HepG2 (cell line): ENCODE data around the gene STOML2. TPM values are rescaled to one million over a fixed set of nuclear protein-coding genes. Genes with fewer than 3 reads are reported as not detected.

ENCODE experiments used
- AGO1 ChIP-seq: fragments of 200-400 bp; formaldehyde crosslinking; IDR thresholded peaks from 2 replicates; pipeline ENCODE4 v1.6.1; 2017; ENCODE audit warnings: mild to moderate bottlenecking, low read depth, low read length, moderate library complexity; ENCODE audit not compliant: poor library complexity, severe bottlenecking
- ARID3A ChIP-seq: IDR thresholded peaks from 2 replicates; pipeline ENCODE4 v1.6.1; 2012; ENCODE audit warnings: low read depth, low read length, improper control_type of control experiment
- EED ChIP-seq: sonication (generic); formaldehyde crosslinking; IDR thresholded peaks from 2 replicates; pipeline ENCODE4 v1.5.0; 2020; ENCODE audit warnings: mild to moderate bottlenecking, missing genetic modification reagents
- FOXM1 ChIP-seq: sonication (generic); formaldehyde crosslinking; IDR thresholded peaks from 2 replicates; pipeline ENCODE4 v1.5.0; 2020; ENCODE audit warnings: missing genetic modification reagents
- GABPB1 ChIP-seq: IDR thresholded peaks from 2 replicates; pipeline ENCODE4 v1.6.1; 2016; ENCODE audit warnings: mild to moderate bottlenecking, missing genetic modification reagents, moderate library complexity, missing compliant biosample characterization
- HCFC1 ChIP-seq: fragments of 150-350 bp; IDR thresholded peaks from 2 replicates; pipeline ENCODE4 v1.6.1; 2014; ENCODE audit warnings: low read depth, low read length
- POLR2A ChIP-seq, 2 experiments: IDR thresholded peaks; 2 replicates each; pipeline ENCODE4 v1.6.1; 2011; ENCODE audit warnings: low read depth in 2 of 2, low read length in 2 of 2, mild to moderate bottlenecking in 1 of 2, moderate library complexity in 1 of 2; ENCODE audit not compliant: insufficient read depth in 1 of 2
- PPARG ChIP-seq: conservative IDR thresholded peaks from 2 replicates; pipeline ENCODE4 v1.6.1; 2016; ENCODE audit warnings: missing biosample characterization, missing genetic modification reagents
- SIN3A ChIP-seq: IDR thresholded peaks from 2 replicates; pipeline ENCODE4 v1.6.1; 2011; ENCODE audit warnings: low read depth, mild to moderate bottlenecking, control low read depth, low read length, borderline replicate concordance
- SMAD9 ChIP-seq: sonication (generic); formaldehyde crosslinking; IDR thresholded peaks from 2 replicates; pipeline ENCODE4 v1.5.1; 2020; ENCODE audit warnings: mild to moderate bottlenecking, missing genetic modification reagents
- SOX6 ChIP-seq, 2 experiments: fragments of 450-650 bp in 1 of 2; sonication (generic) in 1 of 2; formaldehyde crosslinking in 1 of 2; IDR thresholded peaks; 2 replicates each; pipeline versions ENCODE4 v1.4.0 to v1.6.1; 2017 to 2020; ENCODE audit warnings: antibody characterized with exemption in 1 of 2, mild to moderate bottlenecking in 1 of 2, missing genetic modification reagents in 1 of 2
- SUZ12 ChIP-seq: fragments of 150-350 bp; IDR thresholded peaks from 2 replicates; pipeline ENCODE4 v1.6.1; 2014; ENCODE audit warnings: low read depth, low read length
- TCF7L2 ChIP-seq: IDR thresholded peaks from 2 replicates; pipeline ENCODE4 v1.6.1; 2011; ENCODE audit warnings: mild to moderate bottlenecking, low read depth, low read length, moderate library complexity
- THAP11 ChIP-seq: IDR thresholded peaks from 2 replicates; pipeline ENCODE4 v1.6.1; 2016; ENCODE audit warnings: missing biosample characterization, missing genetic modification reagents
- YEATS2 ChIP-seq: sonication (generic); formaldehyde crosslinking; IDR thresholded peaks from 2 replicates; pipeline ENCODE4 v1.4.0; 2020; ENCODE audit warnings: missing genetic modification reagents, borderline replicate concordance
- ZBTB34 ChIP-seq: sonication (generic); formaldehyde crosslinking; IDR thresholded peaks from 2 replicates; pipeline ENCODE4 v1.8.0; 2022; ENCODE audit warnings: mild to moderate bottlenecking, missing genetic modification reagents
- ZNF121 ChIP-seq: sonication (generic); formaldehyde crosslinking; IDR thresholded peaks from 2 replicates; pipeline ENCODE4 v1.5.0; 2020; ENCODE audit warnings: mild to moderate bottlenecking, missing genetic modification reagents
- ZNF124 ChIP-seq: sonication (generic); formaldehyde crosslinking; IDR thresholded peaks from 2 replicates; pipeline ENCODE4 v1.4.0; 2020; ENCODE audit warnings: missing genetic modification reagents
- ZNF225 ChIP-seq: sonication (generic); formaldehyde crosslinking; IDR thresholded peaks from 2 replicates; pipeline ENCODE4 v1.4.0; 2020; ENCODE audit warnings: mild to moderate bottlenecking, missing genetic modification reagents
- ZNF33B ChIP-seq: sonication (generic); formaldehyde crosslinking; IDR thresholded peaks from 2 replicates; pipeline ENCODE4 v1.5.1; 2020; ENCODE audit warnings: mild to moderate bottlenecking, missing genetic modification reagents
- ZNF749 ChIP-seq: sonication (generic); formaldehyde crosslinking; IDR thresholded peaks from 2 replicates; pipeline ENCODE4 v1.8.0; 2022; ENCODE audit warnings: mild to moderate bottlenecking, missing genetic modification reagents, moderate library complexity, borderline replicate concordance
- ZNF883 ChIP-seq: sonication (generic); formaldehyde crosslinking; IDR thresholded peaks from 2 replicates; pipeline ENCODE4 v1.5.1; 2020; ENCODE audit warnings: mild to moderate bottlenecking, missing genetic modification reagents; ENCODE audit errors: not compliant biosample characterization
- polyA plus RNA-seq, 8 experiments: library from polyadenylated mRNA; depleted of rRNA in 3 of 8; stranded (reverse) in 7 of 8; unstranded in 1 of 8; fragments of >200 nt; fragmentation: Illumina TruSeq in 4 of 8; extraction: Trizol in 4 of 8; gene quantifications; 2 replicates each; pipeline versions ENCODE4 v1.2.1 to v1.2.3, GENCODE V29; 2011 to 2016; ENCODE audit warnings: low read depth in 4 of 8, missing spikeins in 1 of 8, mixed read lengths in 1 of 8; ENCODE audit not compliant: insufficient read depth in 1 of 8
- total RNA-seq, 5 experiments: library from RNA; depleted of rRNA; stranded (reverse); fragments of >200 nt; fragmentation: Illumina TruSeq; extraction: Trizol; gene quantifications; 2 replicates each; pipeline ENCODE4 v1.2.3, GENCODE V29; 2016; ENCODE audit warnings: low read depth in 1 of 5
- TF ChIP-seq, protein P1 (sequence below): sonication (generic); formaldehyde crosslinking; IDR thresholded peaks from 2 replicates; pipeline ENCODE4 v1.5.0; 2020; ENCODE audit warnings: mild to moderate bottlenecking, missing genetic modification reagents, moderate library complexity
- TF ChIP-seq, protein P2 (sequence below): sonication (generic); formaldehyde crosslinking; conservative IDR thresholded peaks from 2 replicates; pipeline ENCODE4 v1.8.0; 2022; ENCODE audit warnings: mild to moderate bottlenecking, moderate library complexity, missing genetic modification reagents

The STOML2 gene
- total and polyA plus RNA-seq, 2 of the 13 experiments (the other 11 are each of a cell fraction or from before 2014, with no cell fraction given), result 245 to 250 TPM

DNA sequence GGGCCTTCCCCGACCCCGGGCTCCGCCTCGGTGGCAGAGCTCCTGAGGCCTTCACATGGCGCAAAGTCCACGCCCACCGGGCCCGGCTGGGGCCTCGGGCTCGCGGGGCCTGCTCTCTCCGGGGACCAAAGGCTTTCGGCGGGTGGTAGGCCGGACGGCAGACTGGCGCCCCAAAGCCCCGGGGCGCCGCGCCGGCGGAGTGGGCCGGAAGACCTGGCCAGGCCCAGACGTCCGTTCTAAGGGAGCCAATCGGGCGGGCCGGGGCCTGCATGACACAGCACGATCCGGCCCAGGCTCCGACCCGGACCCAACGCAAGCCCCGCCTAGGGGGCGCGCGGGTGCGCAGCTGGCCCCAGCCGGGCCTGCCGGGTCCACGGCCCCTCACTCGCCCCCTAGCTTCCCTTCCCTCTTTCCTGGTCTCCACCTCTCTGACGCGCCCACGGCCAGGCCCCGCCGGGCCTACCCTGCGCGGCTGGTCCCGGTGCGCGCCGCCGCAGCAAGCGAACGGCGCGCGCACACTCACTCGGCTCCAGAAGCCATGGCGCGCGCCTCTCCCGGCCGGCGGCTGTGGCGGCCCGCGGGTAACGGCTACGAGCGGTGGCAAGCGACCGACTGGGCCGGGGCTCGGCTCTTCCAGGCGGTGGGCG is 31.0 kb downstream of the STOML2 start (continued):
- no peak; the same call in 1 of the 2 replicates for TF ChIP-seq ZNF749 (CRISPR knock-in tag)
- TF ChIP-seq FOXM1 (CRISPR knock-in tag), result no peak
- TF ChIP-seq SMAD9 (CRISPR knock-in tag), result 0 out of 2 replicates have a peak, but pooled peaks have one; percentile 61
- TF ChIP-seq ZNF121, result peak; percentile 50; the same call in 1 of the 2 replicates
- TF ChIP-seq SIN3A, result peak; percentile 73; the same call in 1 of the 2 replicates
- no peak; the same call in 1 of the 2 replicates for TF ChIP-seq ZBTB34 (CRISPR knock-in tag)
- peak; percentile 14; the same call in 1 of the 2 replicates for TF ChIP-seq ZNF33B (CRISPR knock-in tag)
- TF ChIP-seq EED, result no peak
- no peak for TF ChIP-seq ARID3A
- no peak for TF ChIP-seq PPARG (CRISPR knock-in tag)
- peak; percentile 65 for TF ChIP-seq ZNF225
- peak; percentile 22 for TF ChIP-seq ZNF883
- peak in 1 of 2 experiments; percentile 79; a peak in 2 of 4 replicates for TF ChIP-seq POLR2A (IDR thresholded peaks at IDR 0.05; ENCODE audit: insufficient read depth in 1 of 2, low read depth in 2 of 2, low read length in 2 of 2)
- peak; percentile 70 for TF ChIP-seq YEATS2 (CRISPR knock-in tag)
- no peak for TF ChIP-seq SOX6 (IDR thresholded peaks at IDR 0.05)
- TF ChIP-seq SOX6 (CRISPR knock-in tag; IDR thresholded peaks at IDR 0.05), result no peak
- peak; percentile 73 for TF ChIP-seq THAP11 (CRISPR knock-in tag)
- TF ChIP-seq, protein P1, sequence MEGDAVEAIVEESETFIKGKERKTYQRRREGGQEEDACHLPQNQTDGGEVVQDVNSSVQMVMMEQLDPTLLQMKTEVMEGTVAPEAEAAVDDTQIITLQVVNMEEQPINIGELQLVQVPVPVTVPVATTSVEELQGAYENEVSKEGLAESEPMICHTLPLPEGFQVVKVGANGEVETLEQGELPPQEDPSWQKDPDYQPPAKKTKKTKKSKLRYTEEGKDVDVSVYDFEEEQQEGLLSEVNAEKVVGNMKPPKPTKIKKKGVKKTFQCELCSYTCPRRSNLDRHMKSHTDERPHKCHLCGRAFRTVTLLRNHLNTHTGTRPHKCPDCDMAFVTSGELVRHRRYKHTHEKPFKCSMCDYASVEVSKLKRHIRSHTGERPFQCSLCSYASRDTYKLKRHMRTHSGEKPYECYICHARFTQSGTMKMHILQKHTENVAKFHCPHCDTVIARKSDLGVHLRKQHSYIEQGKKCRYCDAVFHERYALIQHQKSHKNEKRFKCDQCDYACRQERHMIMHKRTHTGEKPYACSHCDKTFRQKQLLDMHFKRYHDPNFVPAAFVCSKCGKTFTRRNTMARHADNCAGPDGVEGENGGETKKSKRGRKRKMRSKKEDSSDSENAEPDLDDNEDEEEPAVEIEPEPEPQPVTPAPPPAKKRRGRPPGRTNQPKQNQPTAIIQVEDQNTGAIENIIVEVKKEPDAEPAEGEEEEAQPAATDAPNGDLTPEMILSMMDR (CRISPR knock-in tag), result peak; percentile 69
- TF ChIP-seq HCFC1, result 0 out of 2 replicates have a peak, but pooled peaks have one; percentile 7
- TF ChIP-seq AGO1, result peak; percentile 71
- no peak for TF ChIP-seq SUZ12
- TF ChIP-seq, protein P2, sequence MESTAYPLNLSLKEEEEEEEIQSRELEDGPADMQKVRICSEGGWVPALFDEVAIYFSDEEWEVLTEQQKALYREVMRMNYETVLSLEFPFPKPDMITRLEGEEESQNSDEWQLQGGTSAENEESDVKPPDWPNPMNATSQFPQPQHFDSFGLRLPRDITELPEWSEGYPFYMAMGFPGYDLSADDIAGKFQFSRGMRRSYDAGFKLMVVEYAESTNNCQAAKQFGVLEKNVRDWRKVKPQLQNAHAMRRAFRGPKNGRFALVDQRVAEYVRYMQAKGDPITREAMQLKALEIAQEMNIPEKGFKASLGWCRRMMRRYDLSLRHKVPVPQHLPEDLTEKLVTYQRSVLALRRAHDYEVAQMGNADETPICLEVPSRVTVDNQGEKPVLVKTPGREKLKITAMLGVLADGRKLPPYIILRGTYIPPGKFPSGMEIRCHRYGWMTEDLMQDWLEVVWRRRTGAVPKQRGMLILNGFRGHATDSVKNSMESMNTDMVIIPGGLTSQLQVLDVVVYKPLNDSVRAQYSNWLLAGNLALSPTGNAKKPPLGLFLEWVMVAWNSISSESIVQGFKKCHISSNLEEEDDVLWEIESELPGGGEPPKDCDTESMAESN (CRISPR knock-in tag), result peak; percentile 76
- peak; percentile 62; the same call in 1 of the 2 replicates for TF ChIP-seq GABPB1
- TF ChIP-seq ZNF124 (CRISPR knock-in tag), result no peak
- TF ChIP-seq TCF7L2, result no peak
